ENCODE results near the gene MORN4. TPM values are rescaled to one million over a fixed set of nuclear protein-coding genes. Genes with fewer than 3 reads are reported as not detected.

MORN4 gene
- total and polyA plus RNA-seq, 2 of the 13 experiments (the other 11 are each of a cell fraction or from before 2014, with no cell fraction given), result 3.4 to 9.1 TPM

DNA sequence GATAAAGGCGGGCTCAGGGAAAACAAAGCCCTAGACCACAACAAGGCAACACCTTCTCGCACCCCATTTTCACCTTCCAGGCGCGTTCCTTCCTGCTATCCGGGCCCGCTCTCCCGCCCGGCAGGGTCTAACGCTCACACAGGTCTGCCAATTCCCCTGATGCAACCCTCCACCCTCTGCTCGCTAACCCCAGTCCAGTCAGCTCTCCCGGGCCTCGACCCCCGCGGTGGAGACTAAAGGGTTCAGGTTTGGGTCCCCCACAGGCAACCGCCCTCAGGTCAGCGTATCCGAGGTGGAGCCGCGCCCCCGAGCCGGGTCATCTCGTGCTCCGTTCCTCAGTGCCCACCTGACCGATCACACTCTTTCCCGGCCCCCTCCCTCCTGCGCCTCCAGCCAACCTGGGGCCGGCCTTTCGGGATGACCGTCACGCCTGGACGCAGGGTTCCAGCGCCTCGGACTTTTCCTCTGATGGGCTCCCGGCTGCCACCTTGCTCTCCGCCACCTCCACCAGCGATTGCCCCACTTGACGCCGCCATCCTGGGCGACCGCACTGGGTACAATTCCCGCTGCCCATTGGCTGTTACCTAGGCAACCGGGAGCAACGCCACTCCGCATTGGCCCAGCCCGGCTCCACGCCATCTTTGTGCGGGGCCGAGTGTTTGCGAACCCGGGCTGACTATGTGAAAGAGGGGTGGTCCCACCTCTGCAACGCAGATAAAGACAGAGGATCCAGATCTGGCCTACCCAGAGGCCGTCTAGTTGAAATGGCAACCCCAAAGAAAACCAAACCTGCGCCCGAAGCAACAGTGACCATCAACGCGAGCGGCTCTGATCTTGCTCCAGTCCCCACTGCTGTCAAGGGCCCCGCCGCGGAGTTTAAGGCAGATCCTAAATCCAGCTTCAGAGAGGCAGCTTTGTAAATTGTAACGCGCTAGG is at the start of gene MORN4 (continued):
- TF ChIP-seq ASH2L (IDR thresholded peaks at IDR 0.05; ENCODE audit: insufficient read length, low read depth, low read length) (peak; percentile 58), ZNF652 (CRISPR knock-in tag; IDR thresholded peaks at IDR 0.05; ENCODE audit: borderline replicate concordance, low read depth) (no peak), ZNF281 (CRISPR knock-in tag; IDR thresholded peaks at IDR 0.05; ENCODE audit: borderline replicate concordance) (no peak), SRSF9 (IDR thresholded peaks at IDR 0.05; ENCODE audit: borderline replicate concordance, insufficient read depth, low read depth, low read length, poor library complexity, severe bottlenecking) (no peak), ZNF251 (CRISPR knock-in tag; IDR thresholded peaks at IDR 0.05) (0 out of 2 replicates have a peak, but pooled peaks have one; percentile 44), POGZ (CRISPR knock-in tag; IDR thresholded peaks at IDR 0.05) (peak; percentile 42; the same call in 1 of the 2 replicates), MYPOP (CRISPR knock-in tag; IDR thresholded peaks at IDR 0.05) (peak; percentile 47; the same call in 1 of the 2 replicates), TBX2 (CRISPR knock-in tag; IDR thresholded peaks at IDR 0.05; ENCODE audit: borderline replicate concordance) (peak; percentile 60; the same call in 1 of the 2 replicates), MXI1 (IDR thresholded peaks at IDR 0.05; ENCODE audit: borderline replicate concordance, low read depth, low read length) (peak; percentile 92; the same call in 1 of the 3 replicates), TMF1 (CRISPR knock-in tag; IDR thresholded peaks at IDR 0.05; ENCODE audit: low read depth) (no peak), ZFP37 (CRISPR knock-in tag; IDR thresholded peaks at IDR 0.05; ENCODE audit: borderline replicate concordance) (no peak), HDAC2 (CRISPR knock-in tag; IDR thresholded peaks at IDR 0.05) (no peak), ZKSCAN1 (IDR thresholded peaks at IDR 0.05; ENCODE audit: low read length) (peak; percentile 88), EED (CRISPR knock-in tag; IDR thresholded peaks at IDR 0.05) (peak; percentile 66; the same call in 1 of the 2 replicates), MAFG (CRISPR knock-in tag; IDR thresholded peaks at IDR 0.05) (no peak), RXRB (CRISPR knock-in tag; IDR thresholded peaks at IDR 0.05; ENCODE audit: borderline replicate concordance) (peak; percentile 42; the same call in 1 of the 2 replicates), NFYB (CRISPR knock-in tag; IDR thresholded peaks at IDR 0.05) (peak; percentile 96)
- TF ChIP-seq, protein P1, sequence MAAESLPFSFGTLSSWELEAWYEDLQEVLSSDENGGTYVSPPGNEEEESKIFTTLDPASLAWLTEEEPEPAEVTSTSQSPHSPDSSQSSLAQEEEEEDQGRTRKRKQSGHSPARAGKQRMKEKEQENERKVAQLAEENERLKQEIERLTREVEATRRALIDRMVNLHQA (CRISPR knock-in tag; IDR thresholded peaks at IDR 0.05), result no peak
- TF ChIP-seq, protein P2, sequence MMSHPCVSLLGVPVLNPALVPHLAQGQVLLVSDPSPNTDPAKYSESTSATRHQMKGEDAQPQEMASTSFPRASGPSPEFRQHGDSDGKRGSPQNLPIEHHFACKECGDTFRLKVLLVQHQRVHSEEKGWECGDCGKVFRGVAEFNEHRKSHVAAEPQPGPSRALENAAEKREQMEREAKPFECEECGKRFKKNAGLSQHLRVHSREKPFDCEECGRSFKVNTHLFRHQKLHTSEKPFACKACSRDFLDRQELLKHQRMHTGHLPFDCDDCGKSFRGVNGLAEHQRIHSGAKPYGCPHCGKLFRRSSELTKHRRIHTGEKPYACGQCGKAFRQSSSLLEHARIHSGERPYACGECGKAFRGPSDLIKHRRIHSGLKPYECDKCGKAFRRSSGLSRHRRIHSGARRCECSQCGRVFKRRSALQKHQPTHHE (CRISPR knock-in tag; IDR thresholded peaks at IDR 0.05; ENCODE audit: borderline replicate concordance), result no peak

Measured in HepG2 (cell line).